Pulmonary artery endothelial cell (primary cell): ENCODE measurements around the gene TMEM59. TPM values are rescaled to one million over a fixed set of nuclear protein-coding genes. Genes with fewer than 3 reads are reported as not detected.

Source experiments
- DNase-seq: peaks from one replicate; pipeline ENCODE4 v3.0.0-alpha.2; 2011; ENCODE audit warnings: low read depth, low spot score
- total RNA-seq: library from RNA; depleted of rRNA; stranded (reverse); fragments of >200 nt; gene quantifications from 2 replicates; pipeline ENCODE4 v1.2.3, GENCODE V29; 2014

The TMEM59 gene
- total RNA-seq, 1 donor from 2014 or later = 246 TPM

- no peak for DNase-seq
These were observed 66.5 kb downstream of the TMEM59 start for GRCh38 chr1:53986458-53986857.

- DNase-seq = no peak
These were observed 68.3 kb downstream of the TMEM59 start for GRCh38 chr1:53984726-53985125.

GRCh38 chr1:53982763-53983104, 70.3 kb downstream of the TMEM59 start:
- DNase-seq = no peak

- DNase-seq = no peak
These were observed 70.8 kb downstream of the TMEM59 start for GRCh38 chr1:53982034-53982762.

- no peak for DNase-seq
These were observed 71.8 kb downstream of the TMEM59 start for GRCh38 chr1:53981220-53981619.

- DNase-seq = no peak
These were observed 73.1 kb downstream of the TMEM59 start for GRCh38 chr1:53979712-53980450.

Other genes with a start within 250 kb of the TMEM59 start
- gene NDC1, start 214.9 kb downstream of the TMEM59 start, total RNA-seq = 29.7 and 52.5 TPM in 2 replicates
- gene YIPF1, start 163.4 kb downstream of the TMEM59 start, total RNA-seq = 17.1 and 22.0 TPM in 2 replicates
- not detected in 2 replicates for gene DIO1, start 159.0 kb downstream of the TMEM59 start, total RNA-seq
- gene IFT25, start 107.5 kb downstream of the TMEM59 start, total RNA-seq = 13.8 and 18.1 TPM in 2 replicates
- 23.4 and 25.3 TPM in 2 replicates for gene LRRC42, start 106.9 kb downstream of the TMEM59 start, total RNA-seq
- not detected in 2 replicates for gene LDLRAD1, start 35.0 kb downstream of the TMEM59 start, total RNA-seq
- 2.6 and 3.7 TPM in 2 replicates for gene TCEANC2, start 404 bp upstream of the TMEM59 start, total RNA-seq
- gene CDCP2, start 99.8 kb upstream of the TMEM59 start, total RNA-seq = not detected in 2 replicates
- 4.3 and 6.2 TPM in 2 replicates for gene CYB5RL, start 146.8 kb upstream of the TMEM59 start, total RNA-seq
- gene MRPL37, start 147.0 kb upstream of the TMEM59 start, total RNA-seq = 67.6 and 67.8 TPM in 2 replicates